Measurements from ENCODE around the gene GPBP1. TPM values are rescaled to one million over a fixed set of nuclear protein-coding genes. Genes with fewer than 3 reads are reported as not detected.
A peak's percentile ranks its signal among the peaks of the same experiment; 100 is the strongest.

GPBP1 gene
- polyA plus RNA-seq, 3 donors = 23.2 to 43.7 (median 30.9) TPM

- no peaks in the 10 kb centered on the region for H3K27me3 ChIP-seq (ENCODE audit: control insufficient read depth in 2 of 2, insufficient read depth in 2 of 2, low read length in 2 of 2)
- Mint-ChIP-seq H3K27me3 (ENCODE audit: low read depth in 3 of 3) (peaks cover 0 to 2% (median 0%) of the 10 kb centered on the region in 3 donors), H3K4me3 (peak overlapping the region; percentile 89 to 96), H3K9me3 (peaks cover 0 to 4% (median 0%) of the 10 kb centered on the region in 7 donors), H3K4me1 (peaks cover 47% of the 10 kb centered on the region), H3K27ac (peak overlapping the region; percentile 99 to 100 (median 99)), H3K36me3 (peaks cover 10 to 15% of the 10 kb centered on the region in 2 donors)
- H3K4me3 ChIP-seq (replicated peaks in 1 of 3; ENCODE audit: low read depth in 2 of 3, low read length in 3 of 3) = peak overlapping the region; percentile 69 to 99 (median 93)
- H2AFZ ChIP-seq (ENCODE audit: insufficient read depth, low read depth, low read length, poor library complexity, severe bottlenecking) = peak overlapping the region; percentile 66
- 0% methylated on average over 33 of the region's 47 CpGs for WGBS (ENCODE audit: insufficient coverage)
- H4K20me1 ChIP-seq (ENCODE audit: insufficient read depth, low read length) = peaks cover 36% of the 10 kb centered on the region
- H3K36me3 ChIP-seq (replicated peaks in 1 of 2; ENCODE audit: control insufficient read depth in 1 of 2, insufficient read depth in 2 of 2, low read length in 2 of 2) = peaks cover 0 to 7% of the 10 kb centered on the region in 2 donors
- intact Hi-C loops (cut with micrococcal nuclease) = loop anchor here in 1 of 2 donors (5.0 to 10.0 kb wide), 3 partner anchors 33 to 1180 kb away; partner anchors contain the start of gene IL6ST
- H3K79me2 ChIP-seq (ENCODE audit: insufficient read depth, low read length) = peaks cover 54% of the 10 kb centered on the region
- H3K9ac ChIP-seq (ENCODE audit: insufficient read depth, low read length, poor library complexity, severe bottlenecking) = peak overlapping the region; percentile 97
- peak overlapping the region; percentile 98 to 100 for H3K27ac ChIP-seq (ENCODE audit: low read depth in 1 of 2, low read length in 2 of 2)
- no peaks in the 10 kb centered on the region for H3K9me3 ChIP-seq (replicated peaks in 1 of 2; ENCODE audit: control insufficient read depth in 1 of 2, insufficient read depth in 1 of 2, low read length in 2 of 2)
- DNase-seq = peak; percentile 18 to 47 (median 38)
- peak overlapping the region; percentile 90 for H3K4me2 ChIP-seq (replicated peaks; ENCODE audit: extremely low read depth, low read length, poor library complexity, severe bottlenecking)
- TF ChIP-seq, protein P1, sequence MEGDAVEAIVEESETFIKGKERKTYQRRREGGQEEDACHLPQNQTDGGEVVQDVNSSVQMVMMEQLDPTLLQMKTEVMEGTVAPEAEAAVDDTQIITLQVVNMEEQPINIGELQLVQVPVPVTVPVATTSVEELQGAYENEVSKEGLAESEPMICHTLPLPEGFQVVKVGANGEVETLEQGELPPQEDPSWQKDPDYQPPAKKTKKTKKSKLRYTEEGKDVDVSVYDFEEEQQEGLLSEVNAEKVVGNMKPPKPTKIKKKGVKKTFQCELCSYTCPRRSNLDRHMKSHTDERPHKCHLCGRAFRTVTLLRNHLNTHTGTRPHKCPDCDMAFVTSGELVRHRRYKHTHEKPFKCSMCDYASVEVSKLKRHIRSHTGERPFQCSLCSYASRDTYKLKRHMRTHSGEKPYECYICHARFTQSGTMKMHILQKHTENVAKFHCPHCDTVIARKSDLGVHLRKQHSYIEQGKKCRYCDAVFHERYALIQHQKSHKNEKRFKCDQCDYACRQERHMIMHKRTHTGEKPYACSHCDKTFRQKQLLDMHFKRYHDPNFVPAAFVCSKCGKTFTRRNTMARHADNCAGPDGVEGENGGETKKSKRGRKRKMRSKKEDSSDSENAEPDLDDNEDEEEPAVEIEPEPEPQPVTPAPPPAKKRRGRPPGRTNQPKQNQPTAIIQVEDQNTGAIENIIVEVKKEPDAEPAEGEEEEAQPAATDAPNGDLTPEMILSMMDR (IDR thresholded peaks at IDR 0.05) = no peak
- peaks cover 54 to 63% of the 10 kb centered on the region in 2 donors for H3K4me1 ChIP-seq (ENCODE audit: control insufficient read depth in 1 of 2, insufficient read depth in 2 of 2, low read length in 2 of 2)
Measured at GRCh38 chr5:57174128-57174889, 450 bp downstream of the GPBP1 start.

GRCh38 chr5:57174890-57175510, 1.1 kb downstream of the GPBP1 start:
- peaks cover 0 to 2% (median 0%) of the 10 kb centered on the region in 3 donors for H3K27me3 Mint-ChIP-seq (ENCODE audit: low read depth in 3 of 3)
- H3K9me3 Mint-ChIP-seq = peaks cover 0 to 4% (median 0%) of the 10 kb centered on the region in 7 donors
- intact Hi-C loops (cut with micrococcal nuclease) = loop anchor here in 1 of 2 donors (5.0 to 10.0 kb wide), 3 partner anchors 32 to 1180 kb away; partner anchors contain the start of gene IL6ST
- Histone ChIP-seq H3K27me3 (ENCODE audit: control insufficient read depth in 2 of 2, insufficient read depth in 2 of 2, low read length in 2 of 2) (no peaks in the 10 kb centered on the region), H3K4me3 (replicated peaks in 1 of 3; ENCODE audit: low read depth in 2 of 3, low read length in 3 of 3) (peak overlapping the region; percentile 69 to 99 (median 93)), H3K27ac (ENCODE audit: low read depth in 1 of 2, low read length in 2 of 2) (peak overlapping the region; percentile 98 to 100), H3K36me3 (replicated peaks in 1 of 2; ENCODE audit: control insufficient read depth in 1 of 2, insufficient read depth in 2 of 2, low read length in 2 of 2) (peaks cover 0 to 7% of the 10 kb centered on the region in 2 donors), H2AFZ (ENCODE audit: insufficient read depth, low read depth, low read length, poor library complexity, severe bottlenecking) (peak overlapping the region; percentile 66), H4K20me1 (ENCODE audit: insufficient read depth, low read length) (peaks cover 42% of the 10 kb centered on the region), H3K4me1 (ENCODE audit: control insufficient read depth in 1 of 2, insufficient read depth in 2 of 2, low read length in 2 of 2) (peaks cover 61 to 70% of the 10 kb centered on the region in 2 donors), H3K4me2 (replicated peaks; ENCODE audit: extremely low read depth, low read length, poor library complexity, severe bottlenecking) (peak overlapping the region; percentile 90), H3K9me3 (replicated peaks in 1 of 2; ENCODE audit: control insufficient read depth in 1 of 2, insufficient read depth in 1 of 2, low read length in 2 of 2) (no peaks in the 10 kb centered on the region), H3K9ac (ENCODE audit: insufficient read depth, low read length, poor library complexity, severe bottlenecking) (peak overlapping the region; percentile 97), H3K79me2 (ENCODE audit: insufficient read depth, low read length) (peaks cover 61% of the 10 kb centered on the region)
- peak overlapping the region; percentile 99 to 100 (median 99) for H3K27ac Mint-ChIP-seq
- TF ChIP-seq, protein P1 (IDR thresholded peaks at IDR 0.05) = no peak
- peak overlapping the region; percentile 89 to 96 for H3K4me3 Mint-ChIP-seq
- peak in 1 of 3 donors; percentile 49 for DNase-seq
- peaks cover 16 to 19% of the 10 kb centered on the region in 2 donors for H3K36me3 Mint-ChIP-seq
- no CpG with 5 or more reads among the region's 11 CpGs for WGBS (ENCODE audit: insufficient coverage)
- H3K4me1 Mint-ChIP-seq = peaks cover 54% of the 10 kb centered on the region

Measured in CD14-positive monocyte (primary cell).